Panc1 (cell line): ENCODE measurements around the gene TSPAN17.

Source experiments
- CTCF ChIP-seq: fragments of 450-650 bp; IDR thresholded peaks from 2 replicates; pipeline ENCODE4 v1.5.1; 2017; ENCODE audit warnings: mild to moderate bottlenecking
- POLR2AphosphoS5 ChIP-seq: IDR thresholded peaks from 2 replicates; pipeline ENCODE4 v1.6.1; 2012; ENCODE audit warnings: mild to moderate bottlenecking, low read depth, low read length, moderate library complexity
- REST ChIP-seq, 2 experiments: IDR thresholded peaks; 2 replicates each; pipeline ENCODE4 v1.6.1; 2011 to 2012; ENCODE audit warnings: low read depth in 2 of 2, control low read depth in 1 of 2, low read length in 1 of 2, mild to moderate bottlenecking in 1 of 2, moderate library complexity in 1 of 2; ENCODE audit not compliant: insufficient read depth in 1 of 2

GRCh38 chr5:176625966-176626875 is 21.1 kb upstream of the TSPAN17 start:
- no peak for TF ChIP-seq REST (IDR thresholded peaks at IDR 0.05; ENCODE audit: insufficient read depth in 1 of 2, low read depth in 2 of 2, low read length in 1 of 2)
- TF ChIP-seq CTCF, result no peak
- TF ChIP-seq POLR2AphosphoS5, result no peak
